ENCODE results near the gene GFOD1.
A peak's percentile ranks its signal among the peaks of the same experiment; 100 is the strongest.

GFOD1 gene, protein sequence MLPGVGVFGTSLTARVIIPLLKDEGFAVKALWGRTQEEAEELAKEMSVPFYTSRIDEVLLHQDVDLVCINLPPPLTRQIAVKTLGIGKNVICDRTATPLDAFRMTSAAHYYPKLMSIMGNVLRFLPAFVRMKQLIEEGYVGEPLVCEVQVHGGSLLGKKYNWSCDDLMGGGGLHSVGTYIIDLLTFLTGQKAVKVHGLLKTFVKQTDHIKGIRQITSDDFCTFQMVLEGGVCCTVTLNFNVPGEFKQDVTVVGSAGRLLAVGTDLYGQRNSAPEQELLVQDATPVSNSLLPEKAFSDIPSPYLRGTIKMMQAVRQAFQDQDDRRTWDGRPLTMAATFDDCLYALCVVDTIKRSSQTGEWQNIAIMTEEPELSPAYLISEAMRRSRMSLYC

DNA sequence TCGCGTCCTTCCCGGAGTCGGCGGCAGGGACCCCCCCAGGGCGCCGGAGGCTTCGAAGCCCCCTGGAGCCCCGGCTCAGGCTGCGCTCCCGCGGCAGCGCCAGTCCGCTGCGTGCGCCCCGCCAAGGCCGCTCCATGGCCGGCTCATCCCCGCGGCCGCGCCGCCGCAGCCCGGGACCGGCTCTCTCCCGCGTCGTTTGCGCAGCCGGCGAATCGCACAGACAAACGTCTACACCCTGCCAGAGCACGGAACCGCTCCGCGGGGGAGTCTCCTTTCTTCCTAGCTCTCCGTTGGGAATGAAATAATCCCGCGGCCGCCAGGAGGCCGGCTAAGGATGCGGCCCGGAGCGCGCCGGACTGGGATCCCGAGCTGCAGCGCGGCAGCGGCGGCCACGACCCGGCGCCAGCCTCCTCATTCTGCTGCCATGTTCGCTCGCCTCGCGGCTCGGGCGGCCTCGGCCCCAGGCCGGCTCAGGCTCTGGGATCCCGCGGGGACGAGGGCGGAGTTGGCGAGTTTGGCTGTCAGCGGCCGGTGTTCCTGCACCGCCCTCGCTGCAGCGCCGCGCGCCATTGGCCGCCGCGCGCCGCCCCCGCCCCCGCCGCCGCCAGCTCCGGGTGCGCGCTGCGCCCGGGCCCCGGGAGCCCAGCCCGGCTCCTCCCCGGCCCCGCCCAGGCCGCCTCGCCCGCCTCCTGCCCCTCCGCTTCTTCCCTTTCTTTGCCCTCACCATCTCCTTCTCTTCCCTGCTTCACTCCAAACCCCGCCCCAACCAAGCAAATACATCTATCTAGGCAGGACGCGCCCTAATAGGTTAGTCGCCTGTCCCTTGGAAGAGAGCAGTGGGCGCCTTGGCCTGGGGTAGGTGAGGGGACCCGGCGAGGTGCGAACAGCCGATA, at the start of gene GFOD1:
Gene GFOD1, minus strand, starts transcription at position 479 of the 893 bp plus-strand sequence. CDS start 710 bp downstream, outside the sequence.
- peak; percentile 84 for DNase-seq
- in situ Hi-C loops (cut with MboI; ENCODE audit: low pct_unique_long_range_greater_than_20kb, low sequenced_read_pairs): no loop called here

DNA sequence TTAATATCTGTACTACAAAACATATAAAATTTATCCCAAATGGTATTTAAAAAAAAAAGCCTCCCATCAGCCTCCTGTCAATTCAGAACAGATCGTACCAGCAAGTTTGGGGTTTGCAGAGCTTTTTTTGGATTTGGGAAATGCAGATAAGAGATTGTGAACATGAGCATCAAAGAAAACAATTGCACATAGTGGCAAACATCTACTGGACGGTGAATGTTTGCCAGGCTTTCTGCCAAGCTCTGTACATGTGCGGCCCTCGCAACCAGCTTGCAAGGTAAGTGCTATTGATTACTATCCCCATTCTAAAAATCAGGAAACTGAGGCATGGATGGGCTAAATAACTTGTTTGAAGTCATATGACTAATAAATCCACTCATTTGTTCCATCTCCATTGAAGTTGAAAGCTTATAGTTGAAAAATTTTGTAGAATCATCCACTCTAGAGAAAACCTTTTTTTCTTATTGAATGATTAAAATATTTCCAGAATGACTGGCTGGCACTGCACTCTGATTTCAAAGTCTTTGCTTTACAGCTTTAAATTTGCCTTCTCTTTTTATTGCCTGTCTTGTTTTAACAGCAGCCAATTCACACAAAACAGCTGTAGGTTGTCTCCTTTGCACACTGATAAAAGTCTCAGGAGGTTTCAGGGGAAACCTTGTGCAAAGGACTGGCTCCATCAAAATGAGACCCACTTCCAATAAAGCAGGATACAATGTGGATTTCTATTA, 49.6 kb upstream of the GFOD1 start:
- in situ Hi-C loops (cut with MboI; ENCODE audit: low pct_unique_long_range_greater_than_20kb, low sequenced_read_pairs): no loop called here
- DNase-seq: no peak

DNA sequence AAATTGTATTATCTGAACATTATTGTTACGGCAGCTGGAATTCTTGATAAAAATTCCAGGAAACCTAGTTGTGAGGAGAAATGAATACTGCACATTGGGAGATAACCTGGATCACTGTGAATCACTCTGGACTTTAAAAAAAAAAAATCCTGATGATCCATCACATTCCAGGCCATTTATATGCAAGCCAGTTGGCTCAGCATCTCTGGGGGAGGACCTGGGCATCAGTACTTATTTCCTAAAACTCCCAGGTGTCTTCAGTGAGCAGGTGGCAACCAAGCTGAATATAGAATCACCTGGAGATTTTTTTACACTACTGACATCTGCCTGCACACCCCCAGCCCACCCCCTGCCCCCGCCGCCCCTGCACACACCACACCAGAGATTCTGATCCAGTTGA, 47.9 kb upstream of the GFOD1 start:
- in situ Hi-C loops (cut with MboI; ENCODE audit: low pct_unique_long_range_greater_than_20kb, low sequenced_read_pairs): no loop called here

DNA sequence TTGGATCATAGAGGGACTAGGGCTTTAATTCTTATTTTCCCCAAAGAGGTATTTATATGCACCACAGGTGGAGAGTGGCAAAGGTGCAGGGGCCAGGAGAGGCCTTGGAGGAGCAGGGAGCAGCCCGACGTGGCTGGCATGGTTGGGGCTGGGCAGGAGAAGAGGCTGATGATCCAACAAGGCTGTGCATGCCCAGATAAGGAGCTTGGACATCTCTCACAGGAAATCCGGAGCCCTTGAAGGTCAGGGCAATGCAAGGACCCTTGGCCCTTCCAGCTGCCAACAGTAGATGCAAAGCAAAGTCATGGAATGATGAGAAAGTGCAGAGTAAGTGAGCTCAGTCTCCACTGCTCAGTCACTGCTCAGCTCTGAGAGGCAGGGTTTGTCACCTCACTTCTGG, 47.1 kb upstream of the GFOD1 start:
- in situ Hi-C loops (cut with MboI; ENCODE audit: low pct_unique_long_range_greater_than_20kb, low sequenced_read_pairs): no loop called here
- DNase-seq: no peak

More for the DNA sequence above, 47.9 kb upstream of the GFOD1 start:
- no peak for DNase-seq

DNA sequence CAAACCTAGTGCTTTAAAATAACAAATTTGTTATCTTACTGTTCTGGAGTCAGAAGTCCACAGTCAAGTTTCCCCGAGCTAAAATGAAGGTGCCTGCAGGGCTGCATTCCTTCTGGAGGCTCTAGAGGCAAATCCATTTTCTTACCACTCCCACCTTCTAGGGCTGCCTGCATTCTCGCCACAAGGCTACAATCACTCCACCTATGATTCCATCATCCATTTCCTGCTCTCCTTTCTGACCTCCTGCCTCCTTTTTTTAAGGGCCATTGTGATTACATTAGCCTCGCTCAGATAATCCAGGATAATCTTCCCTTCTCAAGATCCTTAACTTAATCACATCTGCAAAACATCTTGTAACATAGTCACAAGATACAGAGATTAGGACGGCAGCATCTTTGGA, 44.6 kb upstream of the GFOD1 start:
- in situ Hi-C loops (cut with MboI; ENCODE audit: low pct_unique_long_range_greater_than_20kb, low sequenced_read_pairs): no loop called here
- no peak for DNase-seq

DNA sequence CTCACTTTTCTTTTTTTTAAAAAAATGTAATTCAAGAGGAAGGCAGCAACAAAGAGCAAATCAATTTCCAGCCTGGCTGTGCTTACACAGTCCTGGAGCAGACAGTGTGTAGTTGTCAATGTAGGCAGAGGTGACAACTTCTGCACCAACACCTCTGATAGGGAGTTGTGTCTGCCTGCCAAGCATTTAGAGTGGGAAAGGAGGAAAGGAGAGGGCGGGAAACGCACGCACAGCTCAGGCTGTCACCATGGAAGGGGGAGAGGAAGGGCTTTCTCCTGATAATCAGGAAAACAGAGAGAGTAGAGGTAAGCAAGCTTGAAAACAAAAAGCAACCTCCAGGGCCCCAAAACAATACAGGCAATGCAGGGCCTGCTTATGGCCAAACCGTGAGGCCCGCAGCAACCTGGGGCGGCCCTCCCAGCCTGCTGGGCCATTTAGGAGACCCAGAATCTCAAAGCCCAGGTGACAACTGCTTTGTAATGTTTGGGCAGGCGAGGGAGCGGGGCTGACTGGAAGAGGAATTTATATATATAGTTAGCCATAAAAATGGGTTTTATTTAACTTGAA, 41.5 kb upstream of the GFOD1 start:
- DNase-seq: no peak
- in situ Hi-C loops (cut with MboI; ENCODE audit: low pct_unique_long_range_greater_than_20kb, low sequenced_read_pairs): no loop called here

DNA sequence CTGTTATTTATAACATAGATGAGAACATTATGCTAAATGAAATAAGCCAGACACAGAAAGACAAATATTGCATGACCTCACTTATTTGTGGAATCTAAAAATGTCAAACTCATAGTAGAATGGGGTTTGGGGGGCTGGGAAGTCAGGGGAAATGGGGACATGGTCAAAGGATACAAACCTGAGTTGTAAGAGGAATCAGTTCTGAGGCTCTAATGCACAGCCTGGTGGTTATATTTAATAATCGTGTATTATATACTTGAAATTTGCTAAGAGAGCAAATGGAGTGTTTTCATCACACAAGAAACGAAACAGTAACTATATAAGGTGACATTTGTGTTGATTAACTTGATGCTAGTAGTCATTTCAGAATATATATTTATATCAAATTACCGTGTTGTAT, 40.8 kb upstream of the GFOD1 start:
- in situ Hi-C loops (cut with MboI; ENCODE audit: low pct_unique_long_range_greater_than_20kb, low sequenced_read_pairs): no loop called here
- no peak for DNase-seq

DNA sequence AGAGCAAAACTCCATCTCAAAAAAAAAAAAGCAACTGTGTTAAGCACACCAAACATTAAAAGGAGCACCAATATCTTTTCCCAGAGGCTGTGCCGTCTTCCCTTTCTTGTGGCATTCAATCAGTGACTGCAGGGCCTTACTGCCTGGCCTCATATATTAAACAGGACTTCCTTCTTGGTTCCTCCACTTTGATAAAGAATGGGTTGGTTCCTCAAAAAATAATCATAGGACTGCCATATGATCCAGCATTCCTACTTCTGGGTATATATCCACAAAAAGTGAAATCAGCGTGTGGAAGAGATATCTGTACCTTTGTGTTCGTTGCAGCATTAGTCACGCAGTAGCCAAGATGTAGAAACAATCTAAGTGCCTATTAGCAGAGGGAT, 40.3 kb upstream of the GFOD1 start:
- peak; percentile 15 for DNase-seq
- in situ Hi-C loops (cut with MboI; ENCODE audit: low pct_unique_long_range_greater_than_20kb, low sequenced_read_pairs): no loop called here

DNA sequence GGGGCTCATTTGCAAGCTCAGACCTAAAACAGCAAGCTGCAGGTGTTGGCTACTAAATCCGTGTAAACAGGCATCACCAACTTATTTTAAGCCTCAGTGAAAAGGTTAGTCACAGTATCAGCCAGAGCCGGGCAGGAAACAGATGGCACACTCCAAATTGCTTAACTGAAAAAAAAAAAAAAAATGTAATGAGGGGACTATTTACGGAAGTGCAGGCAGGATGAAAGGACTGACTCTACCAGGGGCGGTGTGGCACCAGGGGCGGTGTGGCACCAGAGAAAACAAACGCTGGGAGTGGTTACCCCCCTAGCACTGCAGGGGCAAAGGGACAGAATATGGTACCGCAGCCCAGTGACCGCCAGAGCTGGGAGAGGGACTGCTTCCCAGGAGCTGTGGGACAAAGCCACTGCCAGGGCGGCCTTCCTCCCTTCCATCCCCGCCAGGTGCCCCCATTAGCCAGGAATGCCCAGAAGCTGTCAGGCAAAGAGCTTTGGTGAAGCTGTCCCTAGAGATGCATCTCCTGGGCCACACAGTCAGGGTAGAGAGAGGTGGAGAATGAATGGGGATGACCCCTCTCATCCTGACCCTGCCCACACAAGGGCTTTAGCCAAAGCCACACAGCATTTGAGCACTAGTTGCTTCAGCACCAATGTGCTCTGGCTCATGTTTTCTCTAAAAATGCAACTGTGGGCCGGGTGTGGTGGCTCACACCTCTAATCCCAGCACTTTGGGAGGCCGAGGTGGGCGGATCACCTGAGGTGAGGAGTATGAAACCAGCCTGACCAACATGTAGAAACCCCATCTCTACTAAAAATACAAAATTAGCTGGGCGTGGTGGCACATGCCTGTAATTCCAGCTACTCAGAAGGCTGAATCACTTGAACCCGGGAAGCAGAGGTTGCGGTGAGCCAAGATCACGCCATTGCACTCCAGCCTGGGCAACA, 39.6 kb upstream of the GFOD1 start:
- peak; percentile 99 for DNase-seq
- in situ Hi-C loops (cut with MboI; ENCODE audit: low pct_unique_long_range_greater_than_20kb, low sequenced_read_pairs): no loop called here

DNA sequence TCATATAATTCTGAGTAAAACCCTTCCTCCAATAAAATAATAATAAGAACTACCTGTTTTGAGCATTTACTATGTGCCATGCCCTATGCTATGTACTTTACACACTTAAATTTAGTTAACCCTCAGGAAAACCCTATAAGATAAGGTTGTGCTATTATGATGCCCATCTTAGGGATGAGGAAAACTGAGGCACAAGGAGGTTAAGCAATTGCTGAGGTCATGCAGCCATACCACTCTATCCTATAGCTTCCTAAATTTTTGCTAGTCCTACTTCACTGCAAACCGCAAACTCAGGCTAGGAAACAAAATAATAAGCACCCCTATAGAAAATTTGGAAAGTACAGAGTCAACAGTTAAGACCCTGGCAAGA, 38.9 kb upstream of the GFOD1 start:
- in situ Hi-C loops (cut with MboI; ENCODE audit: low pct_unique_long_range_greater_than_20kb, low sequenced_read_pairs): no loop called here
- no peak for DNase-seq

DNA sequence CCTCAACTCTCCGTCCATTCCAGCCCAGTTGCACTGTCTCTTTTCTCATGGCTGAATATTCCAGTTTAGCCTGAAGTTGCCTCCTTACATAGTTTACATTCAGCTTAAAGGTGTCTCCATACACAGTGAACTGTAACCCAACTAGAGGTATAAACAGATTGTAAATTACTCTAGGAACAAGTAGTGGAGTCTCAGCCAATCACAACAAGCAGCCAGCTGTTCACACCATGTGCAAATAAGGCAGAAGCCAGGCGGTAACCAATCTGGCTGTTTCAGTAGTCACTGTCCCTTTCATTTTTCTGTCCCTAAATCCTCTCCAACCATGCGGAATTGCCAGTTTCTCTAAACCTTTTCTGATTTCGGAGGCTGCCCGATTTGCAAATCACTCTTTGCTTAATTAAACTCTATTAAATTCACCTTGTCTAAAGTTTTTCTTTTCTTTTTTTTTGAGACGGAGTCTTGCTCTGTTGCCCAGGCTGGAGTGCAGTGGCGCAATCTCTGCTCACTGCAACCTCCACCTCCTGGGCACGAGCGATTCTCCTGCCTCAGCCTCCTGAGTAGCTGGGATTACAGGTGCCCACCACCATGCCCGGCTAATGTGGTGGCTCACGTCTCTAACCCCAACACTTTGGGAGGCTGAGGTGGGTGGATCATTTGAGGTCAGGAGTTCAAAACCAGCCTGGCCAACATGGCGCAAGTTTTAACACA, 37.6 kb upstream of the GFOD1 start:
- DNase-seq: no peak
- in situ Hi-C loops (cut with MboI; ENCODE audit: low pct_unique_long_range_greater_than_20kb, low sequenced_read_pairs): no loop called here

DNA sequence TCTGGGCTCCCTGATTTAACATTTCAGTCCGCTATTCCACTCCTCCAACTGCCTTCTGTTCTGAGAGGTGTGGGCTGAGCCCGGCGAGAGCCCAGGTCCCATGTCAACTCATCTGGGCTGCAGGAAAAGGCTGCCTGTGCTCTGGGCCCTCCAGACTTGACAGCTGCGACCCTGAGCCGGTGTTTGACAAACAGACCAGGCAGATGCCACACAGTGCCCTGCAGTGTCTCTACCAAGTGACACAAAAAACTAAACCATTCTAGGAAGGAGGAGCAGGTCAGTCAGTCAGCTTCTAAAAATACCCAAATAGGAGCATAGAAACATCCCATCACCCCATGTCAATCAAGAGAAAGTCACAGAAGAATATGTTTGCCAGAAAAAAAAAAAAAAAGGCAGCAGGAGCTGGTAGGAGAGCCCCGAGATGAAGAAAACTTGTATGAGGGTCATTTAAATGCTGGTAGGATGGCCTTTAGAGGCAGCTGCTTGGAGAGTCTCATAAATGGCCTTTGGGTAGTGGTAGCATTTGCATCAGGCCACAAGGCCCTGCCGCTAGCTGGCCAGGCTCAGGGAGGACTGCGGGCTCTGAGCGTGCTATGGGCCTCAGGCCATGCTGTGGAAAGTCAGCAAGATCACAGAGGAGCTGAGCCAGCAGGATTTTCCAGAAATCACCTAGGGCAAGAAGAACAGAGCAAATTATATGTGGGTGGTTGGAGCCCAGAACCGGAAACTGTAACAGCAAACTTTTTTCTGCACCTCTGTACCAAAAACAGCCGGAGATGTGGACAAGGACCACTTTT, 36.6 kb upstream of the GFOD1 start:
- no peak for DNase-seq
- in situ Hi-C loops (cut with MboI; ENCODE audit: low pct_unique_long_range_greater_than_20kb, low sequenced_read_pairs): no loop called here

DNA sequence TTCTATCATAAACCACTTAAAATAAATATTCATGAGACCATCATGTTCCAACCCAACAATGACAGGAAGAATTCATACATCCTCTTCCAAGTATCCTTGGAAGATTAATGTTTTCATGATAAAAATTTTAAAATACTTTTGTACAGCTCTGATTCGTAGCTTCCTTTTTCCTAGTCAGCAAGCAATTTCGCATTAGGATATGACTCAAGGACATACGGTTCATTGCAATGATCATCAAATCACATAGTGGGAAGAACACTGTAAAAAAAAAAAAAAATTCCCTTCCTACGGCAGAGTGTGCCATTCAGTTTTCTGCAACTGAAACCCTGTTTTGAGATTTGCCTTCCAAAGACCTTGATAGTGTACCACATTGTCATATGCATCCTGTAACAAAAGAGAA, 35.3 kb upstream of the GFOD1 start:
- in situ Hi-C loops (cut with MboI; ENCODE audit: low pct_unique_long_range_greater_than_20kb, low sequenced_read_pairs): no loop called here
- DNase-seq: no peak

DNA sequence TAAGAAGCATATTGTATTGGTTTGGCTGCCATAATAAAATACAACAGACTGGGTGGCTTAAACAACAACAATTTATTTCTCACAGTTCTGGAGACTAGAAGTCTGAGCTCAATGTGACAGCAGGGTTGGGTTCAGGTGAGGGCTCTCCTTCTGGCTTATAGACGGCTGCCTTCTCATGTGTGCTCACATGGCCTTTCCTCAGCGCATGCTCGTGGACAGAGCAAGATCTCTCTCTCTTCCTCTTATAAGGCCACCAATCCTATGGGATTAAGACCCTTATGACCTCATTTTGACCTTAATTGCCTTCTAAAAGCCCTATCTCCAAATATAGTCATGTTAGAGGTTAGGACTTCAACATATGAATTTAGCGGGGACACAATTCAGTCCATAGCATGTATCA, 32.4 kb upstream of the GFOD1 start:
- no peak for DNase-seq
- in situ Hi-C loops (cut with MboI; ENCODE audit: low pct_unique_long_range_greater_than_20kb, low sequenced_read_pairs): no loop called here

DNA sequence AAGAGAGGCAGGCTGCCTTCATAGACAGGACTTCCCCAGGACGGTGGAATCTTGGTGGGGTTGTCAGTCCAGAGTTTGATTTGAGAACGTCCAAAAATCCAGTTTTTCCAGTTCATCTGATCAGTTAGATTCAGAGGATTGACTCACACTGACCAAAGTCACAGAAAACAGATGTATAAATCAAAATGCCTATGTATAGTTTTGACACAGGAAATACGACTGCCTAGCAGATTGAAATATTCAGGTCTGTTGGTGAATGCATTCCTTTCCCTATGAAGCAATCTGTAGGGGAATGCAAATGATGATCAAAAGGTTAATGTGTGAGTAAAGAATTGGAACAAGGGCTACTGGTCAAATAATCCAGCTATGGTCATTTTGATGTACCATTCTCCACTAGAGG, 29.7 kb upstream of the GFOD1 start:
- DNase-seq: no peak
- in situ Hi-C loops (cut with MboI; ENCODE audit: low pct_unique_long_range_greater_than_20kb, low sequenced_read_pairs): no loop called here

DNA sequence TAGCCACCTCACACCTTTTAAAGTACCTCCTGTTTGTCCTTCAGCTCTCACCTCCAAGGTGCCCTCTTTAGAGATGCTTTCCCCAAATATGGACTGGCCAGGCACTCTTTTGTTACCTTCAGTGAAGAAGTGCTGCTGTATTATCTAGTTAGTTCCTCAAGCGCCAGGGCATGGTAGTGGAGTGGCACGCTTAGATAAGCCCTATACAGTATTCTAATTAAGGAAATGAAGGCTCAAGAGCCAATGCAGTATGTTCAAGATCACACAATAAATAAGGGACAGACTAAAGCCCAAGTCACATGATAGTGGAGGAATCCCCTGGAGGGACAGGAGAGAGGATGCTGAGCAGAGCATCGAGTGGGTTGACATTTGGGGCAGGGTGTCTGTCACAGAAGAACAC, 28.5 kb upstream of the GFOD1 start:
- DNase-seq: no peak
- in situ Hi-C loops (cut with MboI; ENCODE audit: low pct_unique_long_range_greater_than_20kb, low sequenced_read_pairs): no loop called here
